AG08396 (cell line): ENCODE data around the gene UGT1A5.
"Not testable (repeated sequence)": the region's sequence is repeated elsewhere in the genome, so short reads cannot be mapped to it uniquely, and the experiment has no call there.

ENCODE experiments used
- DNase-seq: peaks from one replicate; pipeline ENCODE4 v3.0.0; 2012; ENCODE audit warnings: low spot score, mixed read lengths

Gene UGT1A5

GRCh38 chr2:233693963-233694362, 18.7 kb upstream of the UGT1A5 start:
- DNase-seq = no peak

GRCh38 chr2:233698740-233699139, 14.0 kb upstream of the UGT1A5 start:
- no peak for DNase-seq

DNA sequence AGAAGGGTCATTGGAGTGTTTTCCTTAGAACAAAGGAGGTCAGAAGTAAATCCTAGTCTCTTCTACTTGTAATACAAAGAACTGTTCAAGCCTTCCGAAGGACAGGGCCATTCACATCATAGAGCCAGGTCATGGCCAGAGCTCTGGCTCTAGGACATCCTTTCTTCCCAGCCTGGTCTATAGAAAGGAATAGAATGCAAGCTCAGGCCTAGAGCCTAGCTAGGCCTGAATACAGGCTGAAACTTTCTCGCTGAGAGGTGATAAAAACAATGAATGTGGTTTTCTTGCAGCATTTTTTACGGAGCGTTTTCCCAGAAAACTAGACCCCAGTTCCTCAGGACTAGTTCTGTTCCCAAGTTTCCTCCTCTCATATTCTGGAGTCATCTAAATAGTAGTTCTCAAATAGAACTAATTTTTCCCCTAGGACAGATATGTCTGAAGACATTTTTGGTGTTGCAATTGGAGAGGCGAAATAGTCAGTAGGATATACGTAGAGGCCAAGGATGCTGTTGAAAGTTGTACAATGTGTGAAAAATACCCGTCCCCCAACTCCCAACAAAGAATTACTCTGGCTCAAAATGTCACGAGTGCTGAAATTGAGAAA, 13.2 kb upstream of the UGT1A5 start:
- no peak for DNase-seq

DNA sequence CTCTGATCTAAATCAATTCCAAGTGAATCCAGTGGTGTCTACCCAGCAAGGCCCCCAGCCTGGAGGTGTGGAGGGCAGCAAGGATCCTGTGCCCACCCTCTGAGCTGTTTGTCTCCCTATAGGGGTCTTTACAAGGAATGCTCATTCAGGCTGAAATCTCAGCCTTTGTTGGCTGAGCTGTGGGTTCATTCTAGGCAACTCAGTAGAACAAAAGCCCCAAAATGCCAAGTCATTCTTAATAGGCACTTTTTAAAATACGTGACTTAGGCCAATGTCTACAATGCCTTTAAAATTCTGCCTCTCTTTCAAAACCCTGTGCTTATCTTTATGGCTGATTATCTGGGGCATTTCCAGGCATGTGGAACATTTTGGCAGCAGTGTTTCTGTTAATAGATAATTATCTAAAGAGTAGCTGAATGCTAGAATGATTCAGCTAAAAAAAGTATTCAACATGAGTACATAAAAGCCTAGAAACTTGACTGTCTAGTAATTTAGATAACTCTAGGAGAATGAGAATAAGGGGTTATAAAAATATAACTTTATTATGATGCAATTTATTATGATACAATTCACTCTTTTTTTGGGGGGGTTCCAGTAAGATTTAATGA, 12.6 kb upstream of the UGT1A5 start:
- no peak for DNase-seq

DNA sequence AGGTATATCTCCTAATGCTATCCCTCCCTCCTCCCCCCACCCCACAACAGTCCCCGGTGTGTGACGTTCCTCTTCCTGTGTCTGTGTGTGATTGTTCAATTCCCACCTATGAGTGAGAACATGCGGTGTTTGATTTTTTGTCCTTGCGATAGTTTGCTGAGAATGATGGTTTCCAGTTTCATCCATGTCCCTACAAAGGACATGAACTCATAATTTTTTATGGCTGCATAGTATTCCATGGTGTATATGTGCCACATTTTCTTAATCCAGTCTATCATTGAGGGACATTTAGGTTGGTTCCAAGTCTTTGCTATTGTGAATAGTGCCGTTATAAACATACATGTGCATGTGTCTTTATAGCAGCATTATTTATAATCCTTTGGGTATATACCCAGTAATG, 11.9 kb upstream of the UGT1A5 start:
- DNase-seq = not testable (repeated sequence)

DNA sequence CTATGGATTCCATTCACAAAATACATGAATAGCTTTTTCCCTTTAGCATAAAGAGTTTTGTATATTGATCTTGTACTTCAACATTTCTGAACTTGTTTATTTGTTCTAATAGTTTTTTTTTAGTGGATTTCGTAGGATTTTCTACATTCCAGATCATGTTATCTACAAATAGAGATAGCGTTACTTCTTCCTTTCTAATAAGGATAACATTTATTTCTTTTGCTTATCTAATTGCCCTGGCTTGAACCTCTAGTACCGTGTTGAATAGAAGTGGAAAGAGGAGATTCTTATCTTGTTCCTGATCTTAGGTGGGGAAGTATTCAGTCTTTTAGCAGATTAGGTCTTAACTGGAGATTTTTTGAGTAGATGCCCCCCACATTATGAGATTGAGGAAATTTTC, 10.5 kb upstream of the UGT1A5 start:
- DNase-seq = no peak

GRCh38 chr2:233705911-233706506, 6.7 kb upstream of the UGT1A5 start:
- peak; percentile 24 for DNase-seq

DNA sequence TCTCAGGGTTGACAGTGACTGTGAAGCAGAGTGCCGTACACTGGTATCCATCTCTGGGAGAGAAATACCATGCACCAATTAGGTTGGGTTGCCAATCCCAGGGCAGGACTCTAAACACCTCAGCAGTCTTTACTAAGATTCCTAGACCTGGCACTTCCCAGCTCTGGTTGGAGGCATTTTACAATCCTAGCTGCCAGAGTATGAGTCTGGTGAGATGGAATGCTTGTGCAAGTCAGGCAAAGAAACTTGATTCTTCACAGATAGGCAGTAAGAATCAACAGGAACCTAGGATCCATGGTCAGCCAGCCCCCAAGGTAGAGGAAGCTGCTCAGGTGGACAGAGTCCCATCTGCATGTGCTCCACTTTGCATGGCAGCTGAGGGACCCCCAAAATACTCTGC, 6.0 kb upstream of the UGT1A5 start:
- DNase-seq = peak; percentile 16

- no peak for DNase-seq
Measured at GRCh38 chr2:233707940-233708644, 4.6 kb upstream of the UGT1A5 start.

GRCh38 chr2:233708942-233709341, 3.8 kb upstream of the UGT1A5 start:
- DNase-seq = no peak

- DNase-seq = peak; percentile 79
Measured at GRCh38 chr2:233711312-233712008, 1.2 kb upstream of the UGT1A5 start.

DNA sequence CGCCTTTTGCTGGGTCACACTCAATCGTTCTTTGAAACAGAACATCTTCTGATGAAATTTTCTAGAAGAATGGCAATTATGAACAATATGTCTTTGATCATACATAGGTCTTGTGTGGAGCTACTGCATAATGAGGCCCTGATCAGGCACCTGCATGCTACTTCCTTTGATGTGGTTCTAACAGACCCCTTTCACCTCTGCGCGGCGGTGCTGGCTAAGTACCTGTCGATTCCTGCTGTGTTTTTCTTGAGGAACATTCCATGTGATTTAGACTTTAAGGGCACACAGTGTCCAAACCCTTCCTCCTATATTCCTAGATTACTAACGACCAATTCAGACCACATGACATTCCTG, 532 bp downstream of the UGT1A5 start:
- no peak for DNase-seq

- no peak for DNase-seq
Measured at GRCh38 chr2:233714121-233714520, 1.4 kb downstream of the UGT1A5 start.

- no peak for DNase-seq
Measured at GRCh38 chr2:233718552-233718951, 5.8 kb downstream of the UGT1A5 start, which contains the start of gene UGT1A4. Gene UGT1A4, plus strand, starts transcription at chr2:233718736. Its CDS starts 85 bp downstream, at chr2:233718821.

GRCh38 chr2:233728723-233729301, 16.1 kb downstream of the UGT1A5 start, which contains the start of gene UGT1A3:
Gene UGT1A3, plus strand, starts transcription at chr2:233729042. Its CDS starts 85 bp downstream, at chr2:233729127.
- no peak for DNase-seq

GRCh38 chr2:233736868-233737653, 24.4 kb downstream of the UGT1A5 start:
- DNase-seq = not testable (repeated sequence)

DNA sequence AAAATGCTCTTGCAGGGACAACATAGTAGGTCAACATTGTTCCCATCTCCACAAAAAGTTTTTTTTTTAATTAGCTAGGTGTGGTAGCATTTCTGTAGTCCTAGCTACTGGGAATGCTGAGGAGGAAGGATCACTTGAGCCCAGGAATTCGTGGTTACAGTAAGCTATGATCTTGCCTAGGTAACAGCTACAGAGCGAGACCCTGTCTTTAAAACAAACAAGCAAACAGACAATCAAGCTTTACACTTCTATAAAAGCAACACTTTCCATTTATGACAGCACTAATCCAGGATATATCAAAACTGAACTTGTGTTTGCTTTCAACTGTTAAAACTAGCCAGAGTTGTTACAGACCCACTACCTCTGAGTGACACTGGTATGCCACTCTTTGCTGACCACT, 28.2 kb downstream of the UGT1A5 start:
- DNase-seq = no peak

DNA sequence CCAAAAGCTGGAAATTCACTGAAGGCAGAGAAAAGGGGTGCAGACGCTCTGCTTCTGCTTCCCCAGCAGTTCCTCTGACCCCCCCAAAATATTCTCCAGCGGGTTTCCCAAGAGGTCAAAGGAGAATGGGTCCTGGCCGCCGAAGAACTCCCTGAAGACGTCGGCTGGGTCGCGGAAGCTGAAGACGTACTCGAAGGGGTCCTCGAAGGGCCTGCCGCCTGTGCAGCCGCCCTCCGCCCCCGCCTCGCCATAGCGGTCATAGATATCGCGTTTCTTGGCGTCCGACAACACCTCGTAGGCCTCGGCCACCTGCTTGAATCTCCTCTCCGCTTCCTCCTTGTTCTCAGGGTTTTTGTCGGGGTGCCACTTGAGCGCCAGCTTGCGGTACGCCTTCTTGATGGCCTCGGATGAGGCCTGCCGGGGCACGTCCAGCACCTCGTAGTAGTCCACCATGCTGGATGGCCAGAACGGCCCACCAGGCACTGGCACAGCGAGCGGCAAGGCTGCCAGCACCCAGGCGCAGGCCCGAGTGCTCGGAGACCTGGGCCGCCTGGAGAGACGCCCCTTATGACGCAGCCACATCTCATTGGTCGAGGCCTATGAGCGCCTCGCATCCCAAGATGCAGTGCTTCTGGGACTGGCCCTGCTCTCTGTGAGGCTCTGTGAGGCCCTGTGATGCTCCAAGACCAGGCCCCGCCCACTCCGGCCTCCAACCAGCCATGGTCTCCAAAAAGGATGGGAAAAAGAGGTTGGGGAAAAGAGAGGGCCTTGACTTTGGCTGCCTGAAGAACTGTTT, 31.0 kb downstream of the UGT1A5 start:
- DNase-seq = no peak

GRCh38 chr2:233745073-233745755, 32.5 kb downstream of the UGT1A5 start:
- no peak for DNase-seq

- not testable (repeated sequence) for DNase-seq
Measured at GRCh38 chr2:233745838-233746237, 33.1 kb downstream of the UGT1A5 start.
